Anterior cingulate cortex (tissue), 58 donors: ENCODE data around the gene USO1.
A peak's percentile ranks its signal among the peaks of the same experiment; 100 is the strongest.
"Not testable (repeated sequence)": the region's sequence is repeated elsewhere in the genome, so short reads cannot be mapped to it uniquely, and the experiment has no call there.

Source experiments
- DNase-seq, 58 donors: peaks; one replicate each; lab custom pipeline; 2025; lab: John Stamatoyannopoulos, UW

Gene USO1

DNA sequence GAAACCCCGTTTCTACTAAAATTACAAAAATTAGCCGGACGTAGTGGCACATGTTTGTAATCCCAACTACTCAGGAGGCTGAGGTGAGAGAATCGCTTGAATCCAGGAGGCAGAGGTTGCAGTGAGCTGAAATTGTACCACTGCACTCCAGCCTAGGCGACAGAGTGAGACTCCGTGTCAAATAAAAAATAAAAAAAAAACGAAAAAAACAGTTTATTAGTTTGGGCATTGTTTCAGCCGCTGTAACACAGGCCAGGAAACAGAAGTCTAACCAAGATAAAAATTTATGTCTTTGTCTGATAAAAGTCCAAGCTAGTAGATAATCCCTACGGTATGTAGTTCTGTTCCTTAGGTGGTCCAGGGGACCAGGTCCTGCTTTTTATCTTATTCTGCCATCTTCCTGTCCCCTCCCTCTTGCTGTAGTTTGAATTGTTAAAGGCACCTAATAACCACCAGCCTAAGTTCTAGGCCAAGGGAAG, 21.4 kb downstream of the USO1 start:
- DNase-seq: no peak

DNA sequence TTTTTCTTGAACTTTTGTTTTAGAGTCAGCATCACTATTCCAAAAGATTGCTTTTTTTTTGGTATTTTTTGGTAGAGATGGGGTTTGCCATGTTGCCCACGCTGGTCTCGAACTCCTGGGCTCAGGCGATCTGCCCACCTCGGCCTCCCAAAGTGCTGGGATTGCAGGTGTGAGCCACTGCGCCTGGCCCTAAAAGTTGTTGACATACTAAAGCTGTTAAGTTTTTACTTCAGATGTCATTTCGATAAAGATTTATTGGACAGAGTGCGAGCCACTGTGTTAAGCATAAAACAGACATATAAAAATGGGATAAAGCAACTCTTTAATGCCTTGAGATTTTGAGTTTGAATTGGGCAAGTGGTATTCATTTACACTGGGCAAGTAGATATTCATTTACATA, 28.3 kb downstream of the USO1 start:
- DNase-seq: no peak

DNA sequence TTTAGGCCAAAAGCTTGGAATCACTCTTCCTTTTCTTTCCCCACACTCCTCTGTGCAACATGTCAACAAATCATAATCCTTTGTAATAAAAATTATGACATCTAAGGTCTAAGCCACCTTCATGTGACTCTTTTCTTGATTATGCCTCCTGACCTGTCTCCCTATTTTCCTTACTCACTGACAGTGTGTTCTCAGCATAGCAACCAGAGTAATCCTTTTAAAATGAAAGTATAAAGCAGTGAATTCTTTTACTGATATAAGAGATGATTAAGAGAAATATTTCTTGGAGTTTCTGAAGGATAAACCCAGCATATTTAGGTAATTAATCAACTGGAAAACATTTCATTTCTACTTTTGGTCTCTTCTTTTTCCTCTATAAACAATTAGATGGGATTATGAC, 44.7 kb downstream of the USO1 start:
- no peak for DNase-seq

DNA sequence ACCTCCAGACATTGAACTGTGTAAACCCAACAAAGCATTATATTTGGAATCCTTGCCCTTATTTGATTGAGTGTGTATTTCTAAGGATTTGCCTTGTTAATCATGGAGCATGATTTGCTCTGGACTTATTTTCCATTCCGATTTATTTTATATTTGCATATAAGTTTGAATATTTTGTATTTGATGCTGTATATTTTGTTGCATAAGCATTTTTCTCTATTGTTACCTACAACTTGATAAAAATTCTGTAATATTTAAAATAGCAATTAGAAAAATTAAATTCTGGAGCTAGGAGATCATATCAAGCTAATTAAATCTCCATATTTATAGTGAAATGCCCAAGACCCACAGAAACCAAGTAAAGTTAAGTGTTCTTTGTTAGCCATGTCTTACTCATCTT, 47.2 kb downstream of the USO1 start:
- DNase-seq: no peak

DNA sequence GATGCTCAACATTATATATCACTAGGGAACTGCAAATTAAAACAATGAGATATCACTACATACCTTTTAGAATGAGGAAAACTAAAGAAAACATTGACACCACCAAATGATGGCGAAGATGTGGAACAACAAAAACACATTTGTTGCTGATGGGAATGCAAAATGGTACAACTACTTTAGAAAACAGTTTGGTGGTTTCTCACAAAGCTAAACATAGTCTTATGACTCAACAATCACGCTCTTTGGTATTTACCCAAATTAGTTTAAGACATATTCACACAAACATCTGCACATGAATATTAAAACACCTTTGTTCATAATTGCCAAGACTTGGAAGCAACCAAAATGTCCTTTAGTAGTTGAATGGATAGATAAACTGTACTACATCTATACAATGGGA, 53.2 kb downstream of the USO1 start:
- DNase-seq: no peak

DNA sequence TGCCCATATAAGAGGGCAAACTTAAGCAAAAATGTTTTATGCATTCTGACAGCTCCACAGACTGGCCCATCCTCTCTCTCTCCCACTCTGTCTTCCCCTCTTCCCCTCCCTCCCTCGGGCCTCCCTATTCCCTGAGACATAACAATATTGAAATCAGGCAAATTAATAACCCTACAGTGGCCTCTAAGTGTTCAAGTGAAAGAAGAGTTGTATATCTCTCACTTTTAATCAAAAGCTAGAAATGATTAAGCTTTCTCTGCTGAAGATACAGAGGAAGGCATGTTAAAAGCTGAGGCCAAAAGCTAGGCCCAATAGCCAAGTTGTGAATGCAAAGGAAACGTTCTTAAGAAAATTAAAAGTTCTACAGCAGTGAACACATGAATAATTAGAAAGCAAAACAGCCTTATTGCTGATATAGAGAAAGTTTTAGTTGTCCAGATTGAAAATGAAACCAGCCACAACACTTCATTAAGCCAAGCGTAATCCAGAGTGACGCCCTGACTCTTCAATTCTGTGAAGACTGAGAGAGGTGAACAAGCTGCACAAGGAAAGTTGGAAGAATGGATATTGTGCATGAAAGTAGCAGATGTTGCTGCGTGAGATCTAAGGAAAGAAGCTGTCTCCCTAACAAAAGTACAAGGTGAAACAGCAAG, 54.9 kb downstream of the USO1 start:
- no peak for DNase-seq

DNA sequence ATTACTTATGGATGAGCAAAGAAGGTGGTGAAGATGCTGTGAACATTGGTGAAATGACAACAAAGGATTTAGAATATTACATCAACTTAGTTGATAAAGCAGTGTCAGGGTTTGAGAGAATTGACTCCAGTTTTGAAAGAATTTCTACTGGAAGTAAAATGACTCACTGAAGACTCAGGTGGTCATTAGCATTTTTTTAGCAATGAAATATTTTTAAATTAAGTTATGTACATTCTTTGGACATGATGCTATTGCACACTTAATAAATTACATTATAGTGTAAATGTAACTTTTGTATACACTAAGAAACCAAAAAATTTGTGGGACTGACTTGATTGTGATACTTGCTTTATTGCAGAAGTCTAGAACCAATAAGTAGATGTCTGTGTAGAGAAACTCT, 56.9 kb downstream of the USO1 start:
- DNase-seq: no peak

DNA sequence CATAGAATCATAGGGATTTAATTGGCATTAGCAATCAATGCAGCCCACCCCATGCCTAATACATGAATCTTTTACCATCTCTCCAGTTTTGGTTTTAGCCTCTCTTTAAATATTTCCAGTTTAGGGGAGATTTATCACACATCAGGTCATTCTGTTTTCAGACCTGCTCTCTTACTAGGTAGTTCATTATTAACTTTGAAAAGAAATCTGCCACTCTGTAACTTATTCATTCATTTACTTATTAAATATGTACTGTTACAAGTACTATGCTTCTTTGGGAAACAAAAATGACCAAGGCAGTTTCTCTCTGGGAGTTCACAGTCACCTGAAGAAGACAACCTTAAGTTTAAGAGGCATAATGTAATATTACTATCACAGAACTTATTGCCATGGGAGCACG, 62.1 kb downstream of the USO1 start:
- DNase-seq: no peak

DNA sequence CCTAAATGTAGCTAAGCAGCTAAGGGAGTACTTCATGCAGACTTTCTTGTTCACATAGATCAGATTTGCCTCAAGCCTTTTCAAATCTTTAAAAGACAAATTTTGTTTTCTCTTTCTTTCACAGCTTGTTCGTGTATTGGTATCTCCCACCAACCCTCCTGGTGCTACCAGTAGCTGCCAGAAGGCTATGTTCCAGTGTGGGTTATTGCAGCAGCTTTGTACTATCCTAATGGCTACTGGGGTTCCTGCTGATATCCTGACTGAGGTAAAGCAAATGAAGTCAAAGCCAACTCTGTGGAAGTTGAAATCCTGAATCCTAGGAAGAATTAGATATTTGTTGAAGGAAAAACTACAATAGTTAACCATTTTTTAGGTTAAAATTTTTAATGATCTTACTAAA, 62.6 kb downstream of the USO1 start:
- no peak for DNase-seq

DNA sequence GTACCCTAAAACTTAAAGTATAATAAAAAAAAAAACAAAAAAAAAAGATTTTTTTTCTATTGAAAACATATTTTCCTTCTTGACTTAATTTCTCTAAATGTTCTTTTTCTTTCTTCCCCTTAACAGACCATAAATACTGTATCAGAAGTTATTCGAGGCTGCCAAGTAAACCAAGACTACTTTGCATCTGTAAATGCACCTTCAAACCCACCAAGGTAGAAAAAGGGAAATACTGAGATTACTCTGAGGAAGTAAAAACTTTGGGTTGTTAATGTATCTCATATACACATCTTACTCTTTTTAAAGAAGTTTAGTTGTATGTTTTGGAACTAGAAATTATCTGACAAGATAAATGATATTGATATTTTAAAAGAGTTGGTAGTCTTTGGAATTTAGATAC, 65.6 kb downstream of the USO1 start:
- no peak for DNase-seq

DNA sequence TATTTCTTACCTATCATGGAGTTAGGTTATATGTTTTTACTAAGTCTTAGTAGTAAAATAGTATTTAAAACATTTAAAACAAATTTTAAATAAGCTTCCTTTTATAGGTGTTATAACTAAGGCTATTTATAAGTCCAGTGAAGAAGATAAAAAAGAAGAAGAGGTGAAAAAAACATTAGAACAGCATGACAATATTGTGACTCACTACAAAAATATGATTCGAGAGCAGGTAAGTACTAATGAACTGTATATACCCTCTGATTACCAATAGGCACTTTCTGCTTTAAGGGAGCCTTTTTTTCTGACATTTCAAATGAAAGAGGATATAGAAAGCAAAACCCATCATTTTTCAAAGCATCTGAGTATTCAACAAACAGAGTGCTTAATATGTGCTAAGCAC, 76.6 kb downstream of the USO1 start:
- DNase-seq: no peak

DNA sequence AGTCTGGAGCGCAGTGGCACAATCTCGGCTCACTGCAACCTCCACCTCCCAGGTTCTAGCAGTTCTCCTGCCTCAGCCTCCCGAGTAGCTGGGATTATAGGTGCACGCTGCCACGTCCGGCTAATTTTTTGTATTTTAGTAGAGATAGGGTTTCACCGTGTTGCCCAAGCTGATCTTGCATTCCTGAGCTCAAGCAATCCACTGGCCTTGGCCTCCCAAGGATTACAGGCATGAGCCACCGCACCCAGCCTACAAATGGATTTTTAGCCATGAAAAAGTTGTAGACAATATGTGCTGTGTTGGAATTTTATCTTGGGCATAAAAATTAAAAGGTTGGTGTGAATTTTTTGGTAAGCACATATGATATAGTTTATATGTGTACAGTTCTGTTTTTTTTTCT, 81.7 kb downstream of the USO1 start:
- DNase-seq: not testable (repeated sequence)

DNA sequence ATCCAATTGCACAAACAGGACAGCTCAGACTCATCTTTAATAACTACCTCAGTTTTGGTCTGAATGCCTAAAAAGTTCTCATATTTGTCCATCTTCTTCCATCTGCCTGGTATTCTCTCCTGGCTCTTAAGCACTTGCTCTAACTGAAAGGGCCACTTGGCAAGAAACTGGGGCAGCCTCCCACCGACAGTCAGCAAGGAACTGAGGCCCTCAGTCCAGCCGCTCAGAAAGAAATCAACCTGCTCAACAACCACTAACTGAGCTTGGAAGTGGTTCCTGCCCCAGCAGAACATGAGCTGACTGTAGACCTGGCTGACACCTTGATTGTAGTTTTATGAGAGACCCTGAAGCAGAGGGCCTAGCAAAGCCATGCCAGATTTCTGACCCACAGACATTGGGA, 93.5 kb downstream of the USO1 start:
- DNase-seq: no peak

DNA sequence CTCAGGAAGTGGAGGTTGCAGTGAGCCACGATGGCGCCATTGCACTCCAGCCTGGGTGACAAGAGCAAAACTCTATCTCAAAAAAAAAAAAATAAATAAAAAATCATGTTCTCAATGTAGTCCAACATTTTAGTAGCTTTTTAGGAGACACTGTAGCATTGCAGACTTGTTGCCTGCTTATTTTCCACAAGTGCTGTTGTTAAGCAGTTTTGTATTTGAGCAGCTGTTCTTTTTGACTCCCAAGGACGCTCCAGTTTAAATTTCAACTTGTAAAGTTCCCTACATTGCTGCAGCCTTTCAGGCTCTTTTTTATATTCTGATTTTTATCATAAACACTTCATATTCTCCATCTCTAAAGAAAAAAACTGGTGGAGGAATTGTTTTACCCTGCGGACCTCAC, 94.7 kb downstream of the USO1 start:
- no peak for DNase-seq

DNA sequence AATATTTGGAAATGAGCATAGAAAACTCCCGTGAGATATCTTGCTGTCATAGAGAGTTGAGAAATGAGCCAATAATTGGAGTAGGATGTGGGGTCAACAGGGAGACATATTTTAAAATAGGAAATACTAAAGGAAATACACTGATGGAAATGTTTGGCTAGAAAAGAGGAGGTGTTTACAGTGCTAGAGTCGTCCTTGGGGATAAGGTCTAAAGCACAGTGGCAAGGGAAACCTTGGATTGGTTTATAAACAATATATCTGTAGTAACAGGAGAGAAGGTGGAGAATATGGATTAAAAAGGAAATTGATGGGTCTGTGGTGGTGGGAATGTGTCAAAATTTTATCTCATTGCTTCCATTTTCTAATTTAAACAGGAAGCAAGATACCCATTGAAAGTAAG, 95.8 kb downstream of the USO1 start:
- no peak for DNase-seq

DNA sequence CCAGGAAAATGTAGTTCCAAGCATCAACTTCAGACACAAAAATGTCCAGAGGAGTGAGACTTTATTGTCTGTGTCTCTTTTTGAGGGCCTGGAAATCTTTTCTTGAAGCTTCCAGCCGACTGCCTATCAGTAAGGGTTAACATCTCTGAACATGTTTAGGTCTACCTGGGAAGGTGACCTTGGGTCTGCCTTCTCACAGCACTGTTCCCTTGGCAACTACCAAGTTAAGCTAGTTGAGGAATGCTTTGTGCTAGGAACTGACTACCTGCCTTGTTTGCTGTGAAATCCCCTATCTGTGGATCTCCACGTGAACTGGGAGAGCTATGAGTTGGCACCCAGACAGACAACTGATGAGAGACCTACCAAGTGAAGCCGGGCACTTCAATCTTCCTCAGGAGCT, 96.3 kb downstream of the USO1 start:
- DNase-seq: no peak

DNA sequence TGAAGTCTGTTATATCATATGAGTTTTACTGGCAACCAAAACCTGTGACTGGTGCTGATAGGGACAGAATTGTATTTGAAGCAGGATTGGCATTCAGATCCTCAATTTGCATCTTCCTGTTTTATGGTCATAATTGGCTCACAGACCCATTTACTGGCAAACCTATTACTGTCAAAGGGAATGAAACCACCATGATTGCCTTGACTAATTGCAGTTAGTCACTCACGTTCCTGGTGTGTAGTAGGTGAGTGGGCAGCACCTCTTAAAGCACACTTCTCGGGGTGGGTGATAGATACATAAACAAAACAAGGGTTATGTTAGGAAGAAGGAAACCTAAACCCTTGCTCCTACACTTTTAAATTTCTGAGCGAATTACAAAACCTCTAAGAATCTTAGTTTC, 96.8 kb downstream of the USO1 start:
- no peak for DNase-seq

DNA sequence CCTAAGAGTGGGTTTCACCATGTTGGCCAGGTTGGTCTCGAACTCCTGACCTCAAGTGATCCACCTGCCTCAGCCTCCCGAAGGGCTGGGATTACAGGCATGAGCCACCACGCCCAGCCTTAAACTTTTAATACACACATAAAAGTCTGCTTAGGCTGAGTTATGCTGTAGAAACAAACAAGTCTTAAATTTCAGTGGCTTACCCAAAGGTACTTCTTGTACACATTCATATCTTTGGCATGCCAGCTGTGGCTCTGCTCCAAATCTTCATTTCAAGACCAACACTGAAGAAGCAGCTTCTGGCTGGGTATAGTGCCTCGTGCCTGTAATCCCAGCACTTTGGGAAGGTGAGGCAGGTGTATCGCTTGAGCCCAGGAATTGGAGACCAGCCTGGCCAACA, 97.6 kb downstream of the USO1 start:
- DNase-seq: no peak

DNA sequence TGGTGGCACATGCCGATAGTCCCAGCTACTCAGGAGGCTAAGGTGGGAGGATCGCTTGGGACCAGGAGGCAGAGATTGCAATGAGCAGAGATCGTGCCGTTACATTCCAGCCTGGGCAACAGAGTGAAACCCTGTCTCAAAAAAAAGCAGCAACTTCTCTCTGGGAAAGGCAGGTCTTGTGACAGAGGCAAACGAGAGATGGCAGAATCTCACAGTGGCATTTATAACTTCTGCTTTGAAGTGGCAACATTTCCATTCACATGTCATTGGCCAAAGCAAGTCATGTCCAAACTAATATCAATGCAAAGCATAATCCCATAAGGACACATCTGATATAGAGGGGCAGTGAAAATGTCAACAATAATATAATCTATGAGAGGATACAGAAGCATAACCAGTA, 98.0 kb downstream of the USO1 start:
- DNase-seq: no peak

DNA sequence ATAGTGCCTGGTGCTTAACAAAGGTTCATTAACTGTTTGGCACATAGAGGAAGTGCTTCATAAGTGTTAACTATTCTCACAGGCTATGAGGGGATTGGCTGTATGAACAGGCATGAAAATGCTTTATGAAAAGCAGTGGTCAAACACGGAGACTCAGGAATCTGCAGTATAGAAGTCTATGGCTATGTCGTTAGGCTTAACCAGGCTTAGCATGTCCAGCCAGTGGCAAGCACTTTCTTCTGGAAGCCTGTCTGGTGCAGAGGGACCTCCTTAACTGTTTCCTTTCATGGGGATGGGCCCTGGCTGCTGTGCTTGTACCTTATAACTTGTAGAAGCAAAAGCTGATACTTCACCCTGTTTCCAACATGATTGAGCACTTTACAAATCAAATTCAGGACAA, 99.4 kb downstream of the USO1 start:
- no peak for DNase-seq

DNA sequence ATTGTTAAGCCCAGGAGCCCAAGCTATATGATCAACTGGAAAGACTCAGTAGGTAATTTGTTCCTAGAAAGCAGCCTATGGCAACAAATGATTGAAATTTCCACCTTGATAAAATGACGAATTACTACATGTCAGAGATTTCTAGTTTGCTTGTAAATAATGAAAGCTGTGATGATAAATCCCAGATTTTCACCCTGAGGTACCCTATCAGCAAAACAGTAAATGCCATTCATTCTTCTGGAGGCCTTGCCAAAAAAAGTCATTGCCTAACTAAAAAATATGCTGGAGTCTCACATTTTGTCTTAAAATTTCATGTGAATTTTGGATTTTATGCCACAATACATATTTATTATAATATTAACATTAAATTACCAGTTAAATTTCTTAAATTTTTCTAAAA, 106.5 kb downstream of the USO1 start:
- no peak for DNase-seq

DNA sequence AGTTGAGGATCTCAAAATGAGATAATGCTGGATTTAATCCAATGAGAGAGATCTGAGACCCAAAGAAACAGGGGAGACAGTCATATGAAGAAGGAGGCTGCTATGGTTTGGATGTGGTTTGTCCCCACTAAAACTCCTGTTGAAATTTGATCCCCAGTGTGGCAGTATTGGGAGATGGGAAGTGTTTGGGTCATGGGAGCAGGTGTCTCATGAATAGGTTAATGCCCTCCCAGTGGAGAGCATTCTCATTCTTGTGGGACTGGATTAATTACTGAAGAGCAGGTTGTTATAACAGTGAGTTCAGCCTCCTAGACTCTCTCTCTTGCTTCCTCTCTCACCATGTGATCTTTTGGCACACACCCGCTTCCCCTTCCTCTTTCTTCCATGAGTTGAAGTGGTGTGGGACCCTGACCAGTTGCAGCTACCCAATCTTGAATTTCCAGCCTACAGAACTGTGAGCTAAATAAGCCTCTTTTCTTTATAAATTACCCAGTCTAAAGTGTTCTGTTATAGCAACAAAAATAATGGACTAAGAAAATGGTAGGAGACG, 107.6 kb downstream of the USO1 start:
- peak in 1 of 58 donors; percentile 2 for DNase-seq
